GM12873 (cell line): Measurements from ENCODE around the gene BCAS3.

ENCODE experiments used
- TF ChIP-seq, protein P1 (sequence below): IDR thresholded peaks from 2 replicates; pipeline ENCODE4 v1.5.1; 2012; ENCODE audit warnings: low read depth, mild to moderate bottlenecking, moderate library complexity, low read length, control low read depth; ENCODE audit not compliant: insufficient read depth; ENCODE audit errors: missing control alignments

The BCAS3 gene

DNA sequence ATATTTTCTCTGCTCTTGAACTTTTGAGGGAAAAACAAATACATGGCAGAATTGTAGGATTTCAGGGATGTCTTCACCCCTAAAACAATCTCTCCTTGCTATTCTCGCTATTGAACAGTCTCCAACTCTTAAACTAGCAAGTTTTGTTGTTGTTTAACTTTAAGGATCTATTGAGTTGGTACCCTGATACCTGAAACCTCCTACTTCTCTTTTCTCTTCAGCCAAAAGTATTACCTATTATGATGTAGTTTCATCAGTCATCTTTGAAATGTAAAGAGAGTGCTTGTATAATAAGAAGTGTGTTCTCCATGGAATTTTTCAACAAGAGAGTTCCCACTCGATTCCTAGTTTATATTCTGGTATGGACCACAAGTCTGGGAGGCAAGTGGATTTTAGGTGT lies 510.4 kb downstream of the BCAS3 start:
- TF ChIP-seq, protein P1, sequence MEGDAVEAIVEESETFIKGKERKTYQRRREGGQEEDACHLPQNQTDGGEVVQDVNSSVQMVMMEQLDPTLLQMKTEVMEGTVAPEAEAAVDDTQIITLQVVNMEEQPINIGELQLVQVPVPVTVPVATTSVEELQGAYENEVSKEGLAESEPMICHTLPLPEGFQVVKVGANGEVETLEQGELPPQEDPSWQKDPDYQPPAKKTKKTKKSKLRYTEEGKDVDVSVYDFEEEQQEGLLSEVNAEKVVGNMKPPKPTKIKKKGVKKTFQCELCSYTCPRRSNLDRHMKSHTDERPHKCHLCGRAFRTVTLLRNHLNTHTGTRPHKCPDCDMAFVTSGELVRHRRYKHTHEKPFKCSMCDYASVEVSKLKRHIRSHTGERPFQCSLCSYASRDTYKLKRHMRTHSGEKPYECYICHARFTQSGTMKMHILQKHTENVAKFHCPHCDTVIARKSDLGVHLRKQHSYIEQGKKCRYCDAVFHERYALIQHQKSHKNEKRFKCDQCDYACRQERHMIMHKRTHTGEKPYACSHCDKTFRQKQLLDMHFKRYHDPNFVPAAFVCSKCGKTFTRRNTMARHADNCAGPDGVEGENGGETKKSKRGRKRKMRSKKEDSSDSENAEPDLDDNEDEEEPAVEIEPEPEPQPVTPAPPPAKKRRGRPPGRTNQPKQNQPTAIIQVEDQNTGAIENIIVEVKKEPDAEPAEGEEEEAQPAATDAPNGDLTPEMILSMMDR = no peak

- TF ChIP-seq, protein P1 = no peak
Observed at GRCh38 chr17:61189968-61190367, 512.3 kb downstream of the BCAS3 start.

GRCh38 chr17:61196302-61196704 lies 518.7 kb downstream of the BCAS3 start:
- TF ChIP-seq, protein P1 = no peak

DNA sequence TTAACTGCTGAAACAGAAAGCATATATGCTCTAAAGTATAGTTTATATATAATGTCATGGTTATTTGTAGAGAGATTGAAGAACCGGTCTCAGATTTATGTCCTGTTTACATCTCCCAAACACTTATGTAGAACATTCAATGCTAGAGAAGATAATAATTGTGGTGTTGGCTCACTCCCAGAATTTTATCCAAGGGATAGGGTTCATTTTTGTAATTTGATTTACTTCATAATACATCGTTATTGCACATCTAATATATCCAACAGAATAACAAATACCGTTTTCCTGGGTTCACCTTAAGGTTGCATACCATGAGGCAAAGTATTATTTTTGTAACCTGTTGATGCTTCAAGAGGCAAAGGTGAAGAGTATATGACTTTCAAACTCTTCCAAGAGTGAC lies 519.1 kb downstream of the BCAS3 start:
- TF ChIP-seq, protein P1 = no peak

DNA sequence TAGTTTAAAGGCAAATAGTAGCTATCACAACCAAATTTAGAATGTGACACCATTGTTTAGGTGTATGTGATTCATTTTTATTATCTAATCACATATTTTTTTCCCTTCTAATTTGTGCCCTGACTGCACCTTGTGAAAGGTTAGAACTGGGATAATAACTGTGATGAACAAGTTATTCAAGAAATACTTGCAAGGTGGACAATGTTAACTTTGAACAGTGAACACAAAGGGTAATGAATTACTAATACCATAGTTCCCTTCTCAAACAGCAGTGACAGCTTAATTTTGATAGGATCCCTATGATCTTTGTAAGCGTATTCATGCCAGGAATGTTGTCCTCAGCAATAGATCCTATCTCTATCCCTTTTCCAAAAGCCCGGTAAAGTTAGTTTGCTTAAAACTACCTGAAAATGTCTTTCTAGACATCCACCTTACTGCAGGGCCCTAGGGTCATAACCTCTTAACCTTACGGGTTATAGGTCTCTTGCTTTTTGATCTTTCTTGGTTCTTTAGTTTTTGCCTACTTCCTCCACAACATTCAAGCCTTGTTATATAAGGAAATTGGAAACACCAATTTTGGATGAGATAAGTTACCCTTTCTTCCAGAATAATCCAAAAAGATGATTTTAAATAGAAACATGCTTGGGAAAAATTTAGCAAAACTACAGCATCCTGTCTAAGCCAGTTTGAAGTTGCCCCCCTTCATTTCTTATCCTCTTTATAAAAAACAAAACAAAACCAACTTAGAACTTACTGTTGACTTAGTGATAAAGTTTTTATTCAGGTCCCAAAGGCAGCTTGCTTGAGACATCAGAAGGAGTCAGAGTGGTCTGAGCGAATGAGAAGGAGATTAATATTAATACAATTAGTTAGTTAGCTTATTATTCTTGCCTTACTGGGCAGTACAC lies 522.0 kb downstream of the BCAS3 start:
- TF ChIP-seq, protein P1 = no peak

- TF ChIP-seq, protein P1 = no peak
Observed at GRCh38 chr17:61200339-61200715, 522.7 kb downstream of the BCAS3 start.

GRCh38 chr17:61201211-61201610 lies 523.6 kb downstream of the BCAS3 start:
- TF ChIP-seq, protein P1 = no peak
